Nephron progenitor cell (in vitro differentiated cells): ENCODE results near the gene KRT35.

Experiments used
- DNase-seq: peaks from one replicate; pipeline ENCODE4 v3.0.0; 2021
- H3K27ac Mint-ChIP-seq: 2 replicates; pipeline ENCODE4 v1.8.0; 2021; ENCODE audit warnings: mild to moderate bottlenecking, moderate library complexity, mixed read lengths
- H3K27me3 Mint-ChIP-seq: 2 replicates; pipeline ENCODE4 v1.8.0; 2021; ENCODE audit warnings: mild to moderate bottlenecking, low read depth, mixed read lengths; ENCODE audit not compliant: poor library complexity
- H3K36me3 Mint-ChIP-seq: 2 replicates; pipeline ENCODE4 v1.8.0; 2021; ENCODE audit warnings: low read depth, mixed read lengths
- H3K4me1 Mint-ChIP-seq: 2 replicates; pipeline ENCODE4 v1.8.0; 2021; ENCODE audit warnings: mixed read lengths
- H3K4me3 Mint-ChIP-seq: 2 replicates; pipeline ENCODE4 v1.8.0; 2021; ENCODE audit warnings: mild to moderate bottlenecking, moderate library complexity, mixed read lengths
- H3K9me3 Mint-ChIP-seq: 2 replicates; pipeline ENCODE4 v1.8.0; 2021; ENCODE audit warnings: mild to moderate bottlenecking, moderate library complexity, mixed read lengths
- CTCF ChIP-seq: fragments of 200-600 bp; sonication (generic); IDR thresholded peaks from 2 replicates; pipeline ENCODE4 v1.5.0; 2021; ENCODE audit warnings: antibody characterized with exemption

The KRT35 gene

GRCh38 chr17:41520821-41521521 is 40.0 kb upstream of the KRT35 start:
- Mint-ChIP-seq H3K27me3 (peaks cover 8% of the 10 kb centered on the region), H3K27ac (no peak overlapping the region), H3K9me3 (no peaks in the 10 kb centered on the region), H3K4me3 (no peak overlapping the region), H3K4me1 (peaks cover 48% of the 10 kb centered on the region), H3K36me3 (peaks cover 14% of the 10 kb centered on the region)
- no peak for TF ChIP-seq CTCF
- DNase-seq, result no peak

- Mint-ChIP-seq H3K4me3 (no peak overlapping the region), H3K36me3 (peaks cover 5% of the 10 kb centered on the region), H3K4me1 (peaks cover 38% of the 10 kb centered on the region), H3K27me3 (peaks cover 7% of the 10 kb centered on the region), H3K9me3 (no peaks in the 10 kb centered on the region), H3K27ac (peak overlapping the region; percentile 46)
- TF ChIP-seq CTCF, result no peak
- no peak for DNase-seq
Observed at GRCh38 chr17:41519501-41520224, 38.7 kb upstream of the KRT35 start.

- H3K9me3 Mint-ChIP-seq, result no peaks in the 10 kb centered on the region
- peaks cover 7% of the 10 kb centered on the region for H3K27me3 Mint-ChIP-seq
- H3K4me3 Mint-ChIP-seq, result no peak within 1 kb of the TSS
- peaks cover 30% of the 10 kb centered on the region for H3K4me1 Mint-ChIP-seq
- no peak for TF ChIP-seq CTCF
- DNase-seq, result no peak
- no peaks in the 10 kb centered on the region for H3K36me3 Mint-ChIP-seq
- peak within 1 kb of the TSS; percentile 46 for H3K27ac Mint-ChIP-seq
Observed at GRCh38 chr17:41518789-41519449, 38.0 kb upstream of the KRT35 start, which contains the start of gene KRT15. KRT15 (minus strand) TSS chr17:41518890; CDS start chr17:41518827, 63 bp downstream.

- Mint-ChIP-seq H3K4me3 (no peak overlapping the region), H3K27ac (no peak overlapping the region), H3K4me1 (peaks cover 21% of the 10 kb centered on the region), H3K9me3 (no peaks in the 10 kb centered on the region), H3K36me3 (no peaks in the 10 kb centered on the region), H3K27me3 (peaks cover 11% of the 10 kb centered on the region)
- no peak for DNase-seq
- no peak for TF ChIP-seq CTCF
Observed at GRCh38 chr17:41518031-41518430, 37.1 kb upstream of the KRT35 start.

GRCh38 chr17:41516830-41517283 is 35.9 kb upstream of the KRT35 start:
- H3K27me3 Mint-ChIP-seq, result peaks cover 10% of the 10 kb centered on the region
- no peaks in the 10 kb centered on the region for H3K9me3 Mint-ChIP-seq
- H3K4me1 Mint-ChIP-seq, result peaks cover 19% of the 10 kb centered on the region
- TF ChIP-seq CTCF, result no peak
- H3K36me3 Mint-ChIP-seq, result no peaks in the 10 kb centered on the region
- H3K27ac Mint-ChIP-seq, result no peak overlapping the region
- no peak for DNase-seq
- H3K4me3 Mint-ChIP-seq, result no peak overlapping the region
